Lung microvascular endothelial cell (primary cell): ENCODE measurements around the gene ELF2. TPM values are rescaled to one million over a fixed set of nuclear protein-coding genes. Genes with fewer than 3 reads are reported as not detected.
"Not testable (repeated sequence)": the region's sequence is repeated elsewhere in the genome, so short reads cannot be mapped to it uniquely, and the experiment has no call there.

Experiments used
- DNase-seq, 2 donors: peaks; one replicate each; pipeline versions ENCODE4 v3.0.0 to v3.0.0-alpha.2; 2010; ENCODE audit warnings: low read depth in 2 of 2
- total RNA-seq: library from RNA; depleted of rRNA; stranded (reverse); fragments of >200 nt; gene quantifications from 2 replicates; pipeline ENCODE4 v1.2.1, GENCODE V29; 2014

ELF2 gene
- total RNA-seq, 1 donor from 2014 or later = 45.0 TPM

GRCh38 chr4:139082750-139083606 lies 94.0 kb downstream of the ELF2 start:
- peak; percentile 97 to 98 for DNase-seq

- no peak for DNase-seq
Observed at GRCh38 chr4:139078926-139079325, 98.1 kb downstream of the ELF2 start.

- DNase-seq = no peak
Observed at GRCh38 chr4:139077567-139078355, 99.3 kb downstream of the ELF2 start.

- no peak for DNase-seq
Observed at GRCh38 chr4:139076016-139076744, 100.8 kb downstream of the ELF2 start.

GRCh38 chr4:139060591-139060990 lies 116.4 kb downstream of the ELF2 start:
- DNase-seq = no peak

- DNase-seq = not testable (repeated sequence)
Observed at GRCh38 chr4:139059026-139059425, 118.0 kb downstream of the ELF2 start.

GRCh38 chr4:139054791-139055505 lies 122.1 kb downstream of the ELF2 start:
- no peak for DNase-seq

- DNase-seq = no peak
Observed at GRCh38 chr4:139053909-139054308, 123.1 kb downstream of the ELF2 start.

- DNase-seq = no peak
Observed at GRCh38 chr4:139050446-139050845, 126.6 kb downstream of the ELF2 start.

GRCh38 chr4:139048026-139048425 lies 129.0 kb downstream of the ELF2 start:
- no peak for DNase-seq

- no peak for DNase-seq
Observed at GRCh38 chr4:139044291-139044690, 132.7 kb downstream of the ELF2 start.

- peak; percentile 94 to 95 for DNase-seq
Observed at GRCh38 chr4:139042981-139043460, 134.0 kb downstream of the ELF2 start.

GRCh38 chr4:139038874-139039443 lies 138.1 kb downstream of the ELF2 start:
- no peak for DNase-seq

- DNase-seq = no peak
Observed at GRCh38 chr4:139036885-139037284, 140.1 kb downstream of the ELF2 start.

GRCh38 chr4:139035650-139036049 lies 141.4 kb downstream of the ELF2 start:
- DNase-seq = no peak

GRCh38 chr4:139030614-139031235 lies 146.3 kb downstream of the ELF2 start:
- peak; percentile 86 to 92 for DNase-seq

GRCh38 chr4:139029866-139030363 lies 147.1 kb downstream of the ELF2 start:
- DNase-seq = not testable (repeated sequence)

GRCh38 chr4:139028191-139028661 lies 148.8 kb downstream of the ELF2 start:
- DNase-seq = peak in 1 of 2 donors; percentile 65

GRCh38 chr4:139027776-139028175 lies 149.2 kb downstream of the ELF2 start:
- DNase-seq = peak; percentile 45 to 50

- DNase-seq = no peak
Observed at GRCh38 chr4:139025841-139026240, 151.2 kb downstream of the ELF2 start.
